Mesodermal cell (in vitro differentiated cells): Measurements from ENCODE around the gene RPS21.

Source experiments
- H3K27ac ChIP-seq: 2 replicates; pipeline ENCODE4 v1.7.0; 2013; ENCODE audit warnings: mild to moderate bottlenecking, low read depth, low read length, moderate library complexity; ENCODE audit not compliant: severe bottlenecking
- H3K36me3 ChIP-seq: 2 replicates; pipeline ENCODE4 v1.7.1; 2013; ENCODE audit warnings: mild to moderate bottlenecking, low read length, moderate library complexity; ENCODE audit not compliant: control insufficient read depth, insufficient read depth
- H3K4me1 ChIP-seq: one replicate; pipeline ENCODE4 v1.7.1; 2013; ENCODE audit warnings: mild to moderate bottlenecking, low read length; ENCODE audit not compliant: insufficient read depth, control insufficient read depth, poor library complexity, severe bottlenecking
- H3K4me3 ChIP-seq: 2 replicates; pipeline ENCODE4 v1.7.0; 2013; ENCODE audit warnings: low read length, control low read depth, mild to moderate bottlenecking; ENCODE audit not compliant: insufficient read depth, poor library complexity, severe bottlenecking; ENCODE audit errors: extremely low read depth
- H3K9me3 ChIP-seq: 2 replicates; pipeline ENCODE4 v1.7.1; 2013; ENCODE audit warnings: mild to moderate bottlenecking, low read length, moderate library complexity; ENCODE audit not compliant: control insufficient read depth
- WGBS, 2 experiments: methylation state at CpG; one replicate each; pipeline ENCODE4 v1.1.5; 2013; ENCODE audit warnings: missing lambda C conversion rate in 2 of 2; ENCODE audit not compliant: insufficient coverage in 2 of 2; 5-methylcytosine and 5-hydroxymethylcytosine counted together

RPS21 gene

GRCh38 chr20:62403331-62403730, 16.4 kb downstream of the RPS21 start:
- H3K4me3 ChIP-seq, result no peak overlapping the region
- no peaks in the 10 kb centered on the region for H3K4me1 ChIP-seq
- 90 to 94% methylated on average over 9 to 10 of the region's 13 CpGs for WGBS, 2 experiments
- no peaks in the 10 kb centered on the region for H3K9me3 ChIP-seq
- H3K36me3 ChIP-seq, result no peaks in the 10 kb centered on the region
- no peak overlapping the region for H3K27ac ChIP-seq

GRCh38 chr20:62404112-62404665, 17.3 kb downstream of the RPS21 start:
- Histone ChIP-seq H3K9me3 (no peaks in the 10 kb centered on the region), H3K4me3 (no peak overlapping the region), H3K36me3 (no peaks in the 10 kb centered on the region), H3K4me1 (no peaks in the 10 kb centered on the region), H3K27ac (no peak overlapping the region)
- WGBS, 2 experiments, result 89 to 95% methylated on average over 8 to 9 of the region's 9 CpGs

DNA sequence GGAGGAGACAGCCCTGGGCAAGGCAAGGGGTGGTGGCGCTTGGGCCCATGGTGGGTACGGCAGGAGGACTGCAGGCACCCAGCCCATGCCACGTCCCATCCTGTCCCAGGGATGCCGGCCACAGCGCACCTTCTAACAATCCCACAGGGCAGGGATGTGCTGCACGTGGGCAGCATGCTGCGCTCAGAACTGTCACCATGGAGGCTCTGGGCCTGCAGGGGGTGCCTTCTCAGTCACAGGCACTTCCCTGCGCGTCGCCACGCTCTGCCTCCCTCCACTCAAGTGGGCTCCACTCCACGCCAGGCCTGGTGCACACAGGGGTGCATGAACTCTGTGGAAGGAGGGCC, 17.8 kb downstream of the RPS21 start:
- Histone ChIP-seq H3K4me1 (no peaks in the 10 kb centered on the region), H3K36me3 (no peaks in the 10 kb centered on the region), H3K9me3 (no peaks in the 10 kb centered on the region), H3K4me3 (no peak overlapping the region), H3K27ac (no peak overlapping the region)
- 90 to 93% methylated on average over 11 to 12 of the region's 12 CpGs for WGBS, 2 experiments

DNA sequence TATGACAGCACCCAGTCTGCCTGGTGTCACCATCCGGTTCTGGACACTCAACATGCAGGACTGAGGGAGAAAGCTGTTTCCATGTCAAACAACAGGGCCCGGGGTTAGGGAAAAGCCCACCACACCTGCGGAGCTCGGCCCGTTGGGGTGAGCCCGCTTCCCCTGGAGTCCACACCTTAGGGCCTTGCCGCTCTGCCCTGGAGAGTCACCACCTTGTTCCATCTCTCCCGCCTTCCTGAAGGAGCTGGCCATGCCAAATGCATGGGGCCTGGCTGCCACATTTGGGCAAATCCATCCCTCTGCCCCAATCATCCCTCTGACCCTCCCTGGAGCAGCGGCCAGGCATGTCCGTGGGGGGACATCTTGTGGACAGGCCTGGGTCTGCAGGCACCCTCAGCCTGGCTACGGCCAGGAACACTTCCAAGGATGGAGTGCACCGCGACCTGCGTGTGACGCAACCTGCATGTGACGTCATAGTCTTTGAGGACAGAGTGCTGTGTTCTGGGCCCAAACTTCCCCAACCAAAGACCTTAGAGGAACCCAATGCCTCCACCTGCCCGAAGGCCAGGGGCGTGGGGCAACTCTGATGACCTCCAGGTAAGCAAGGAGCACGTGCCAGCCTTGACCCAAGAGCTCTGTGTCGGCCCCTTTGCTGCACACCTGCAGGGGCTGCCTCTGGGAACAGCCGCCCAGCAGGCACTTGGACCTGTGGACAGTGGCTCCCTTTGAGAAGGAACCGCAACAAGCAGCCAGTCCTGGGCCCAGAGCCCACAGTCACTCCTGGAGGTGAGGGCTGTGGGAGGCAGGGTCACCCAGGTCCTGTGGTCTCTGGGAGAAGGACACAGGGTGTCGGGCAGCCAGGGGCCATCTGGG, 18.4 kb downstream of the RPS21 start:
- 79 to 87% methylated on average over 22 to 23 of the region's 23 CpGs for WGBS, 2 experiments

DNA sequence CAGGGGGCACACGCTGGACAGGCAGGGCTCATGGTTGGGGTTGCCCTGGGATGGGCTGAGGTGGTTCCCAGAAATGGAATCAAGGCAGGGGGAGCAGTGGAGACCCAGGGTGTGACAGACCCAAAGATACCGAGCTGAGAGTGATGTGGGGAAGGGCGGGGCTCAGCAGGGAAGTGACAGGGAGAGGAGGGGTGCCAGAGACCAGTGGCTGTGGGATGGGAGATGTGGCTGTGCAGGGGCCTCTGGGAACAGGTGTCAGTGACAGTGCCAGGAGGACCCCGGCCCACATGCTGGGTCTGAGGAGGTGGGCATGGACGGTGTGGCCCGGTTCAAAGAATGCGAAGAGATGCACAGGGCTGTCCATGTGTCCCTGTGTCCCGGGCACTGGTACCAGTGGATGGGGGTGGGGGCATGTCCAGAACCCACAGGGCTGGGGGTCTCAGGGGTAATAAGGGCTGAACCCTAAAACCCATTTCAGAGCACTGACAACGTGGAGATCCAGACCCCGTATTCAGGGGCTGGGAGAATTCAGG, 19.1 kb downstream of the RPS21 start:
- Histone ChIP-seq H3K4me3 (peak overlapping the region; percentile 49), H3K27ac (no peak overlapping the region), H3K4me1 (no peaks in the 10 kb centered on the region), H3K36me3 (no peaks in the 10 kb centered on the region), H3K9me3 (no peaks in the 10 kb centered on the region)
- 78 to 89% methylated on average over 10 of the region's 10 CpGs for WGBS, 2 experiments

More for the DNA sequence above, 18.4 kb downstream of the RPS21 start:
- Histone ChIP-seq H3K4me3 (no peak overlapping the region), H3K4me1 (no peaks in the 10 kb centered on the region), H3K36me3 (no peaks in the 10 kb centered on the region), H3K27ac (no peak overlapping the region), H3K9me3 (no peaks in the 10 kb centered on the region)

DNA sequence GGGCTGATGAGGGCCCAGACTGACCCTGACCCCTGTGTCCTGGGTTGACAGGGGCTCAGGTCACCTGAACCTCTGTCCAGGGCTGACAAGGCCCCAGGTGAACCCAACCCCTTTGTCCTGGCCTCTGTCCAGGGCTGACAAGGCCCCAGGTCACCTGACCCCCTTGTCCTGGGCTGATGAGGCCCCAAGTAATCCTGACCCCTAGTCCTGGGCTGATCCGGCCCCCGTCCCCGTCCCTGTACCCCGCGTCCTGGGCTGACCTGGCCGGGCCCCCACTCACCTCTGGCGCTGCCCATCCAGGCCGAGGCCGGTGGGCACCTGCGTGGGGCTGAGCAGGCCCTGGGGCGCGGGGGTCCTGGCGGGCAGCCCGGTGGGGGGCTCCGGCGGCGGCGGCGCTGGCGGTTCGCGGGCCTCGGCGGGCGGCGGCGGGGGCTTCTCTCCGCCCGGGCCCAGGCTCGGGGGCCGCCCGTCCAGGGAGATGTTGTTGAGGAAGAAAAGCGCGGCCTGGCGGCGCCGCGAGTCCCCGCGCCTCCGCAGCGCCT, 19.8 kb downstream of the RPS21 start:
- Histone ChIP-seq H3K4me3 (peak overlapping the region; percentile 49), H3K4me1 (no peaks in the 10 kb centered on the region), H3K9me3 (no peaks in the 10 kb centered on the region), H3K27ac (no peak overlapping the region), H3K36me3 (no peaks in the 10 kb centered on the region)
- 3 to 5% methylated on average over 24 to 28 of the region's 42 CpGs for WGBS, 2 experiments

DNA sequence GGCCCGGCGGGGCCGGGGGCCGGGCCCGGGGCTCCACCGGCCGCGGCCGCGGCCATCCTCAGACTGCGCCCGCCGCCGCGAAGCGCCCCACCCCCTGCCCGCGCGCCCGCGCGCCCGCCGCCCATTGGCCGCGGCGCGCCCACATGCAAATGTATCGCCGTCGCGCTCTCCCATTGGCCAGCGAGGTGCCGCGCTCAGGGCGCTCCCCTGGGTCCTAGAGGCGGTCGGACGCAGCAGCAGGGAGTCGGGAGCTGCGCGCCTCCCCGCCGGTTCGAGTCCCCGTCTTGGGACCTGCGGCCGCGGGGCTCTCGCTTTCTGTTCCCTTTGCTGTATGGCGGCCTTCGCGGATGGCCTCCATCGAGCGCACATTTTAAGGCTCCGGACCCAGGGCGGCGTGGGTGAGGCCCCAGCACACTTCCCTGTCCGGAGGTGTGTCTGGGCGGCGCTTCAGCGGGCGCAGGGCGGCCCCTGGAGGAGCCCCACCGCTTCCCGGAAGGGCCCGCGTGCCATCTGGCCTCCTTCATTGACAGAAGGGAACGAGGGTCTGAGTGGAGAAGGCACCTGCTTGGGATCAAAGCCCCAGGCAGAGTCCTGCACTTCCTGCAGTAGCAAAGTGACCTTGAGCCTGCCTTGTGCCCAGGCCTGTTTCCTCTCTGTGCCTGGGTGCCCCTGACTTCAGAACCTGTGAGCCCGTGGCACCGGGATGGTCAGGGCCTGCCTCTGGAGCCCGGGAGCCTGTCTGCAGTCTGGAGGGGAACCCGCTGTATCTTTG, 20.5 kb downstream of the RPS21 start, which contains the start of gene CABLES2:
Gene CABLES2, minus strand, starts transcription at position 65 of the 772 bp plus-strand sequence. Its CDS starts 9 bp downstream, at position 56.
- Histone ChIP-seq H3K4me1 (no peaks in the 10 kb centered on the region), H3K4me3 (peak within 1 kb of the TSS; percentile 49), H3K27ac (no peak within 1 kb of the TSS), H3K36me3 (no peaks in the 10 kb centered on the region), H3K9me3 (no peaks in the 10 kb centered on the region)
- 10 to 12% methylated on average over 52 to 57 of the region's 73 CpGs for WGBS, 2 experiments

GRCh38 chr20:62408055-62408454, 21.2 kb downstream of the RPS21 start:
- Histone ChIP-seq H3K4me3 (no peak overlapping the region), H3K4me1 (no peaks in the 10 kb centered on the region), H3K36me3 (no peaks in the 10 kb centered on the region), H3K9me3 (no peaks in the 10 kb centered on the region), H3K27ac (no peak overlapping the region)
- WGBS, 2 experiments, result 92% methylated on average over 13 to 15 of the region's 15 CpGs

DNA sequence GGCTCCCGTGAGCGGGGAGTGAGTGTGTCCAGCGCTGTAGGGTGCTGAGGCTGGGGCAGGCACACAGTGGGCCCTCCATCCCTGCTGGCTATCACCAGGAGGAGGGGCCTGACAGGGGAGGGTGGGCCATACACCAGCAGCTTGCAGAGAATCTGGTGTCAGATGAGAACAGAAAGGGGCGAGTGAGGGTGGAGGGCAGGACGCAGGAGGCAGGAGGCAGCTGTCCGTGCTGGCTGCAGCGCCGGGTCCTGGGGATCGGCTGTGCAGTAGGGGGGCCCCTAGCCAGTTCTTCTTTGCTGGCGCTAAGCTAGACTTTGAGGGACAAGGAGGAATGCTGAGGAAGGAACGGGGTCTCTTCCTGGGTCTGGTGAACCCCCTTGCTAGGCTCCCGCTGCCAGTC, 21.7 kb downstream of the RPS21 start:
- Histone ChIP-seq H3K27ac (no peak overlapping the region), H3K4me1 (no peaks in the 10 kb centered on the region), H3K4me3 (no peak overlapping the region), H3K9me3 (no peaks in the 10 kb centered on the region), H3K36me3 (no peaks in the 10 kb centered on the region)
- WGBS, 2 experiments, result 84% methylated on average over 6 to 10 of the region's 12 CpGs

DNA sequence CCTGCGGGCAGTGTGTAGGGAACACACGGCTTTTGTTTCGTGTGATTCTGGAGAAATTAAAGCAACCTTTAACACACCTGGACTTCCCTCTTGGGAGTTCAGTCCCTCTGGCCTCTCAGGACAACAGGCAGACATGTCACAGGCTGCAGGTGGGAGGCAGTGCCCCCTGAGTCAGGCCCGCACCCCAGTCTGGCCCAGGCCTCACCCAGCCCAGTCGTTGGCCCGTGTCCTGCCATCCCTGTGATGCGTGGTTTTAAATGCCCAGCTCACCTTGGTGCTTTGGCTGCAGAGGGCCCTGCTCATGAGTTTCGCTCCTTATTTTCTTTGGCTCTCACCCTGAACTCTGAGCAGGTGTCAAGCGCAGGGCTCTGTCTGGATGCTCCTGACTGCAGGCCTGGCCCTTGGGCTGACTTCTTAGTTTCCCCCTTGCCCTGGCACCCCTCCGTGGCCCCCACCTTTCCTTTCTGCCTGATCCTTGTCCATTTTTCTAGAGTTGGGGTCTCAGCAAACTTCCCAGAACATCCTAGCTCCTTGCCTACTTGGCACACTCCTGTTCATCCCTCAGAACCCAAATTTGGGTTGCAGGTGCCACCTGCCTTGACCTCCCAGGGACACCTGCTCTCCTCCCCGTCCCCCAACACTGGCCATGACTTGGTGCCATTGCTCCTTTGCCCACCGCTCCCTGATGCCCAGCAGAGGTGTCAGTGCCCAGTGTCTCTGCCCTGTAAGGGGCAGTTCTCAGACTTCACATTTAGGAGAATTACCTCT, 22.4 kb downstream of the RPS21 start:
- 85 to 91% methylated on average over 9 to 11 of the region's 12 CpGs for WGBS, 2 experiments
- no peaks in the 10 kb centered on the region for H3K9me3 ChIP-seq
- no peak overlapping the region for H3K27ac ChIP-seq
- H3K4me1 ChIP-seq, result no peaks in the 10 kb centered on the region
- H3K36me3 ChIP-seq, result no peaks in the 10 kb centered on the region
- no peak overlapping the region for H3K4me3 ChIP-seq
